GM21367 (cell line): ENCODE measurements around the gene HSPA1B.
A peak's percentile ranks its signal among the peaks of the same experiment; 100 is the strongest.
"Not testable (repeated sequence)": the region's sequence is repeated elsewhere in the genome, so short reads cannot be mapped to it uniquely, and the experiment has no call there.

Experiments used
- ATAC-seq: cut with Tn5 transposase; IDR thresholded peaks from one replicate; pipeline ENCODE4 v1.9.1; 2021; ENCODE audit not compliant: unreplicated experiment

The HSPA1B gene

GRCh38 chr6:31827286-31828079 lies at the start of gene HSPA1B:
HSPA1B (plus strand) TSS chr6:31827738; CDS start chr6:31827951, 213 bp downstream.
- peak; percentile 54 for ATAC-seq

DNA sequence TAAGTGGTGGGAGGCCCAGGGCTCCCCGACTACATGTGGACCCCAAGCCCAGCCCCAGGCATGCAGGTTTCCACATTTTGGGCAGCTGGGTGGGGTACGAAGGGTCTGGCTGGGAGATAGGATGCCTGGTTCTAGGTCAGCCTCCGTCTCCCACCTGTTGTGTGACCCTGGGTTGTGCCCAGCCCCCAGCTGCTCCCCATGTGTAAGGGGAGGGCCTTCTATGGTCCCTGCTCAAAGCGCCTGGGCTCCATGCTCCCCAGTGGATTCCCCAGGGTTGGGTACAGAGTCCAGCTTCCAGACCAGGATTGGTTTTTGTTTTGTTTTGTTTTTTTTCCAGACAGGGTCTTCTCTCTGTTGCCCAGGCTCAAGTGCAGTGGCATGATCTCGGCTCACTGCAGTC lies 49.3 kb upstream of the HSPA1B start:
- ATAC-seq: no peak

- ATAC-seq: no peak
Measured at GRCh38 chr6:31778999-31779885, 48.3 kb upstream of the HSPA1B start.

DNA sequence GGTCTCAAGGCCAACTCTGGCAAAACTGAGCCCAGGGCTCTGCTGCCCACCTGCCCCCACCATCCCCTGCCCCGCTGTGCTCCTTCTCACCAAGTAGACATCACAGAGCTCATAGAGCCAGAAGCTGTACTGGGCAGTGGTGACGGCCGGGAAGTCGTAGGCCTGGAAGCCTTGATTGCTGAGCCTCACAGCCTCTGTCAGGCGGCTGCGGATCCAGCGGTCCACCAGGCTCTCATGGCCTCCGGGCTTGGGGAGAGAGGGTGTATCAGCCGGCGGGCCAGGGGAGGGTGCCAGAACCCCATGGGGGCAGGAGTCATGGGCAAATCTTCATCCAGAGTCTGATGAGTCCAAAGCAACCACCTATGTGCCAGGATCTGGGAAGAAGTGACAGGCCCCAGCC lies 47.6 kb upstream of the HSPA1B start:
- ATAC-seq: no peak

DNA sequence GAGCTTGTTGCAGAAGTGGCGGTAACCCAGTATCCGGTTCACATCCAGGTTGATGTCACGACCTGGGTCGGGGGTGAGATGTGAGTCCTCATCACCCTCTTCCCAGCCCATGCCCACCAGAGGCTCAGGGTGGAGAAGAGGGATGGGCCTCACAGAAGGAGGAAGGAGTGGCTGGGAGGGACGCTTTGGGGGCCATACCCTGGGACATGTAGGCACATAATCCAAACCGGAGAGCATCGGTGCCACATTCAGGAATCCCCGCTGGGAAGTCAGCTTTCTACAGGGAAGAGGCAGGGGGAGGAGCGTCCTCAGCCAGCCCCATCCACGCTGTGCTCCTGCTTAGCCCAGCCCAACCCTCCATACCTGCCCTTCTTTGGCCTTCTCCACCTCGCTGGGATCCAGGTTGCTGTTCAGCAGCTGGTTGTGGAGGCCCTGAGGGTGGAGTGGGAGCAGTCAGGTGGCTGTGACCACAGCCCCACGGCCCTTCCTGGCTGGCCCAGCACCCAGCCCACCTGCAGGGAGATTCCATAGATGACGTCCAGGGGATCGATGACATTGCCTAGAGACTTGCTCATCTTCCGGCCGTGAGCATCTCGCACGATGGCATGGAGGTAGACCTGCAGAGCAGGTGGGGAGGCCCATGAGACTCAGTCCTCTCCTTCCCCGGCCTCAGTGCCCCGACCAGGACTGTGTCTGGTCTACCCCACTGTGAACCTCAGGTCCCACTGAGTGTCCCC lies 46.9 kb upstream of the HSPA1B start:
- no peak for ATAC-seq

DNA sequence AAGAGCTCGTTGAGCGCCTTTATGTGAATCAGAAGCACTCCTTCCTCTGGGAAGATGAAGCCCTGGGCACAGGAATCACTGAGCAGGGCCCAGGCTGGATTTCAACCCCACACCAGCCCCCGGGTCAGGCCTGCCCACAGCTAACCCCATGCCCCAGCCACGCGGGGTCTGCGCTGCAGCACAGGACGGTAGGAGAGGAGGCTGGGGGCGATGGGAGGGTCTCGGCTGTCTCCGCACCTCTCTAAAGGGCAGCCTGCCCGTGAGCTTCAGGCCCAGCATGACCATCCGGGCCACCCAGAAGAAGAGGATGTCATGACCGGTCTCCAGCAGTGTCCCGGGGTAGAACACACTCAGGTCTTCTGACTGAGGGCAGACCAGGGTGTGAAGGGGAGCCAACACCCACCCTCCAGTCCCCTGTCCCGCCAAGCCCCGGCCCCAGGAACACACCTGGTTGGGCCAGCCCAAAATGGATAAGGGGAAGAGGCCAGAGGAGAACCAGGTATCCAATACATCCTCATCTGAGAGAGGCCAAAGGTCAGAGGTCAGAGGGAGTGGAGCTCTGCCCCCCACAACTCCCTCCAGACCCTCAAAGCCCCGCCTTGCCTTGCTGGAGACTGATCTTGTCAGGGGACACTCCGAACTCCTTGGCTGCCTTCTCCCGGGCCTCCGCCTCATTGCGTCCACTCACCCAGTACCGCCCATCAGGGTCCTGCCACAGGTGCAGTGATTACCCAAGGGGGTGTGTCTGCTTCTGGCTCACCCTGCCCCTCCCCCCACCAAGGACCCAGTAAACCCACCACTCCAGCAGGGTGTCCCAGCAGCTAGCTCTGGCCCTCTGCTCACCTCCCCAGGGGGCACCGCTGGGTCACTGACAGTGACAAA lies 46.1 kb upstream of the HSPA1B start:
- ATAC-seq: no peak

DNA sequence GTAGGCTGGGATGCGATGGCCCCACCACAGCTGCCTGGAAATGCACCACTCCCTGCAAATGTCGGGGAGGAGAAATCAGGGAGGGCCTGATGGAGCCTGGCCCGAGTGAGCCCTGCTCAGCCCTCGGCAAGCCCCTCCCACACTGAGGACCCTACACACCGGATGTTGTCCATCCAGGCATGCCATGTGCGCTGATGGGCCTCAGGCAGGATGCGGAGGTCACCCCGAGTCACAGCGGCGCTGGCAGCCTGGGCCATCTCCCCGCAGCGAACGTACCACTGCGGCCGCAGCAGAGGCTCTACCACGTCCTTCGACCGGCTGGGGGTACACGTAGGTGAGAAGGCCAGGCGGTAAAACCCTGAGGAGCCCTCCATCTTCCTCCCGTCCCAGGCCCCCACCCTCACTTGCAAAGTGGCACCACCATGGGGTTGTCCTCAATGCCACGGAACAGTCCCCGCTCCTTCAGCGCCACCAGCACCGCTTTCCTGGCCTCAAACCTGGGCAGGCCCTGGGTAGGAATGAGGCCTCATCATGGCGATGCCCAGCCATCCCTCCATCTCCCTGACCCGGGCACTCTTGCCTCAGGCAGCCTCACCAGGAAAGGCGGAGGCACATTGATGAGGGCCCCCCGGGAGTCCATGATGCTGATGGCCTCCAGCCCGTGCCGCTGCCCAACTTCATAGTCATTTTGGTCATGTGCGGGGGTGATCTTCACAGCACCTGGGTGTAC lies 45.2 kb upstream of the HSPA1B start:
- ATAC-seq: no peak

DNA sequence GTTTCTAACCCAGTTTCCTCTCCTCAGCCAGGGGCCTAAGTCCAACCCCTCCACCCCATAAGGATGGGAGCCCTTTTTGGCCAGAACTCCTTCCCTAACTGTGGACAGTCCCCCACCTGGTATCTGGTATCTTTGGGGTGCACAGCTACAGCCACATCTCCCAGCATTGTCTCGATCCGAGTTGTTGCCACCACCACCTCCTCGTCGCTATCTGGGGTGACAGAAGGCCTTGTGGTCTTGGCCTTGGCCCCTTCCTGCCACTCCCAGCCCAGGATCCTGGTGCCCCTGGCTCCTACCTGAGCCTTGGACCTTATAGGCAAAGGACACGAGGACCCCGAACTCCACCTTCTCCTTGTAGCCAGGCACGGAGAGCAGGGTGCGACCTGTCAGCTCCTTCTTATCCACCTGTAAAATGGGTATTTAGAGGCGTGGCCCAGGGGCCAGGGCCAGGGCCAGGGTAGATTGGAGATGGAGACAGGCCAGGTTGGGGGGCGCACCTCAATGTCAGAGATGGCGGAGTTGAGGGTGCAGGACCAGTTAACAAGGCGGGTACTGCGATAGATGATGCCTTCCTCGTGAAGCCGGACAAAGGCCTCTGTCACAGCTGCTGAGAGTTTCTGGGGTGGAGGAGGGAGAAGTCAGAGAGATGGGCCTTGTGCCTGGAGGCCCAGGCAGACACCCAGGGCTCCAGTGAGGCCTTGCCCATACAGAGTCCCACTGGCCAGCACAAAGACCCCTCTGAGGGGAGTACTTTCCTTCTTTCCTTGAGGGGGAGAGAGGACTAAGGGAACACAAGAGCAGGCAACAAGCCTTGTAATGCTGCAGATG lies 43.2 kb upstream of the HSPA1B start:
- no peak for ATAC-seq

- no peak for ATAC-seq
Measured at GRCh38 chr6:31785475-31785874, 42.1 kb upstream of the HSPA1B start.

DNA sequence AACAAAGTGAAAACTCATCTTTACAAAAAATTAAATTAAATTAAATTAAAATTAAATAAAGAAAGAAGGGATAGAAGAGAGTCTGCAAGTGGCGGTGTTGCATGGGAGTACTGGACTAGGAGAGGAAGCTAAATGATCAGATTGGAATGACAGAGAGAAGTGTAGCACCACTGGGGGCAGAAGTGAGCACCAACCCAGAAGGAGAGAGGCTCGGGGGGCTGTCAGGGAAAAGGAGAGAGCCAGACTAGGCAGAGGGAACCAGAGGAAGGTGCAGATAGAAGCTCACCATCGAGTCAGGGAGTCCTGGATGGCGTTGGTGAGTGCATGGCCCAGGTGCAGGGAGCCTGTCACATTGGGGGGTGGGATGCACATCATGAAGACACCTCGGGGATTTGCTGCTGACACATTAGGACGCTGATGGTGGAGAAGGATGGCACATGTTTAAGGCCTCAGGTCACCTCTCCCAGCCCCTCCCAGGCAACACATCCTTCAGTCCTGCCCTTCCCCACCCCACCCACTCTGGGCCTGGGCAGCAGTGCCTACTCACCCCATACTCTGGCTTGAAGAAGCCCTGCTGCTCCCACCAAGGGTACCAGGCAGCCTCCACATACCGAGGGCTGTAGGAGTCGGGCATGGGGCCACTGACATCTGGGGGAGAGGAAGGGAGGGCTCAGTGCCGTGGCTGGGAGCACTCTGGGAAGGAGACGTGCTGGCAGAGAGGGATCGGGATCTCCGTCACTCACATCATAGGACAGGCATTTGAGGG lies 36.0 kb upstream of the HSPA1B start:
- ATAC-seq: no peak

GRCh38 chr6:31792090-31792374 lies 35.5 kb upstream of the HSPA1B start:
- ATAC-seq: no peak

- ATAC-seq: no peak
Measured at GRCh38 chr6:31792761-31793171, 34.8 kb upstream of the HSPA1B start.

DNA sequence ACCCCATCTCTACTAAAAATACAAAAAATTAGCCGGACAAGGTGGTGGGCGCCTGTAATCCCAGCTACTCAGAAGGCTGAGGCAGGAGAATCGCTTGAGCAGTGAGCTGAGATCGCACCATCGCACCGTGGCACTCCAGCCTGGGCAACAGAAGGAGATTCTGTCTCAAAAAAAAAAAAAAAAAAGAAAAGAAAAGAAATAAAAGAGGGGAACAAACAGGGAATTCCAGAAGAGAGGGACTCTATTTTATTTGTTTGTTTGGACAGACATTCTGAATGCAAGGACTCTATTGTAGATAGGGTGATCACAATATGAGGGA lies 33.7 kb upstream of the HSPA1B start:
- ATAC-seq: not testable (repeated sequence)

DNA sequence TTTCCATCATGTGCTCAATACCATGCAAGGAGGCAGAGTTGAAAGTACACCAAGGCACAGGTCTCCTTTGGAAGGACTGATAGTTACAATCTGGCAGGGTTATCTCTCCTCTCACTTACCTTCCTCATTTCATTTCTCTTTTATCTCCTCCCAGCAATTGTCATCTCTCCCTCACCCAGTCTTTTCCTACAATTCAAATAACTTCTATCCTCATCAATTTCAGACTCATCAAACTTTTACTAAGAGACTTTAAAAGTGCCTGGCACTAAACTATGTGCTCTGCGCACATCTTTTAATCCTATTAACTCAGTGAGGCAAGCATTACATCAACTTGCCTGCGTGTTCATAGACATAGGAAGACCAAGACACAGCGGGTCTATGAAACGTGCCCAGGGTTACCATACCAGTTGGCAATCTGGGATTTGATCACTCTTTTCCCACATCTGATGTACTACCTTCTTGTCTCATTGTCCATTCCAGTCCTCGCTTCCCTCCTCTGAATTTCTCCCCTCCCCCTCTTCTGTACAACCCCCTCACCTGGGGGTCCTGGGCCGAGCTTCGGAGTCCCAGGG lies 33.2 kb upstream of the HSPA1B start:
- ATAC-seq: no peak

DNA sequence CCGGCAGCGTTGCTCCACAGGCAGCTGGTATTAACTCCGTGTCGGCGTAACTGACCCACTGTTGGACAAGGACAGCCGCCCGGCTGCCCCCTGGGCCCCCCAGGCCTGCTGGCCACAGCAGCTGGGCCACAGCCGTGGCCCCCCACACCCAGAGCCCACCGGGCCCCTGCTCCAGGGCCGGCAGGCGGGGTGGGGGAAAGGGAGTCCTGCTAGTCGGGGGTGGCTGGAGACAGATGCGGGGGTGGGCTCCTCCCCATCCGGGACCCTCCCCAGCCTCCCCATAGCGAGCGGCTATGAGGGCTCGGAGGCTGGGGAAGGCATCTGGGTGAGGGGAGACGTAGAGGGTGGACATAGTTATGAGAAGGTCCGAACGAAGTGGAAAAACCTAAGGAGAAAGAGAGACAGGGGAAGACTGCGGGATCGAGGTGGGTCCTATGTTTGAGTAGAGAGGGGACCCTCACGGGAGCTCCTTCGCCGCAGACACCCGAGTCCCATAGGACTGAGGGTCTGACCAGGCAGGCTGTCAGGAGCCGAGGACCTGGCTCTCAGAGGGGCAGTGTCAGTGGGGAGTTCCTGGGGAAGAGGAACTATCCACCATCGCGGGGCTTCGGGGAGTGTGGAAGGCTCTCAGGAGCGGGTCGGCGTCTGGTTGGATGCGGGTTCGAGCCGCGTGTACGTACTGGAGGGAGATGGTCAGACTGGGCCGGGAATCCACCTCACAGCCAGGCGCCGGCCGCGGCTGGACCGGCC lies 32.5 kb upstream of the HSPA1B start:
- peak; percentile 16 for ATAC-seq

- peak; percentile 63 for ATAC-seq
Measured at GRCh38 chr6:31795616-31796298, 31.8 kb upstream of the HSPA1B start, which contains the start of gene VARS1. VARS1 (minus strand) TSS chr6:31795752; CDS start chr6:31795217, 535 bp downstream.

GRCh38 chr6:31796993-31797385 lies 30.5 kb upstream of the HSPA1B start:
- ATAC-seq: no peak
